CD14-positive monocyte (primary cell): ENCODE results near the gene TXNDC15. TPM values are rescaled to one million over a fixed set of nuclear protein-coding genes. Genes with fewer than 3 reads are reported as not detected.
"Not testable (repeated sequence)": the region's sequence is repeated elsewhere in the genome, so short reads cannot be mapped to it uniquely, and the experiment has no call there.

ENCODE experiments used
- DNase-seq, 3 donors: peaks; one replicate each; pipeline ENCODE4 v3.0.0-alpha.2; 2011 to 2022
- H2AFZ ChIP-seq: 2 replicates; pipeline ENCODE4 v1.6.0; 2012; ENCODE audit warnings: mild to moderate bottlenecking, low read depth, low read length, inconsistent platforms; ENCODE audit not compliant: insufficient read depth, poor library complexity, severe bottlenecking
- H3K27ac ChIP-seq, 2 donors: 1 replicate in 1 of 2; 2 replicates in 1 of 2; pipeline ENCODE4 v1.5.1; 2012 to 2013; ENCODE audit warnings: low read length in 2 of 2, control low read depth in 1 of 2, inconsistent platforms in 1 of 2, low read depth in 1 of 2, mild to moderate bottlenecking in 1 of 2
- H3K27me3 ChIP-seq, 2 donors: one replicate each; pipeline versions ENCODE4 v1.6.0 to v1.6.1; 2011 to 2013; ENCODE audit warnings: low read length in 2 of 2; ENCODE audit not compliant: control insufficient read depth in 2 of 2, insufficient read depth in 2 of 2
- H3K36me3 ChIP-seq, 2 donors: replicated peaks in 1 of 2; 1 replicate in 1 of 2; 2 replicates in 1 of 2; pipeline versions ENCODE4 v1.5.1 to v1.6.1; 2012 to 2013; ENCODE audit warnings: low read length in 2 of 2, control low read depth in 1 of 2, inconsistent platforms in 1 of 2, mild to moderate bottlenecking in 1 of 2; ENCODE audit not compliant: insufficient read depth in 2 of 2, control insufficient read depth in 1 of 2
- H3K4me1 ChIP-seq, 2 donors: 1 replicate in 1 of 2; 2 replicates in 1 of 2; pipeline versions ENCODE4 v1.5.1 to v1.6.1; 2012 to 2013; ENCODE audit warnings: low read length in 2 of 2, control low read depth in 1 of 2, inconsistent platforms in 1 of 2, mild to moderate bottlenecking in 1 of 2, moderate library complexity in 1 of 2; ENCODE audit not compliant: insufficient read depth in 2 of 2, control insufficient read depth in 1 of 2
- H3K4me2 ChIP-seq: replicated peaks from 2 replicates; pipeline ENCODE3; 2012; ENCODE audit warnings: low read length, moderate library complexity, mild to moderate bottlenecking; ENCODE audit not compliant: poor library complexity, severe bottlenecking; ENCODE audit errors: extremely low read depth
- H3K4me3 ChIP-seq, 3 experiments: fragments of 200-600 bp in 1 of 3; sonication (generic) in 1 of 3; replicated peaks in 1 of 3; 1 replicate in 2 of 3; 2 replicates in 1 of 3; pipeline ENCODE4 v1.5.1; 2011 to 2013; ENCODE audit warnings: low read length in 3 of 3, mild to moderate bottlenecking in 3 of 3, control low read depth in 2 of 3, low read depth in 2 of 3, inconsistent platforms in 1 of 3, moderate library complexity in 1 of 3
- H3K79me2 ChIP-seq: 2 replicates; pipeline ENCODE4 v1.6.0; 2012; ENCODE audit warnings: mild to moderate bottlenecking, control low read depth, inconsistent platforms, low read length, moderate library complexity; ENCODE audit not compliant: insufficient read depth
- H3K9ac ChIP-seq: 2 replicates; pipeline ENCODE4 v1.6.0; 2017; ENCODE audit warnings: low read length, mild to moderate bottlenecking; ENCODE audit not compliant: insufficient read depth, poor library complexity, severe bottlenecking
- H3K9me3 ChIP-seq, 2 donors: replicated peaks in 1 of 2; 1 replicate in 1 of 2; 2 replicates in 1 of 2; pipeline versions ENCODE4 v1.5.1 to v1.6.1; 2012 to 2013; ENCODE audit warnings: low read length in 2 of 2, control low read depth in 1 of 2; ENCODE audit not compliant: control insufficient read depth in 1 of 2, insufficient read depth in 1 of 2
- H4K20me1 ChIP-seq: 2 replicates; pipeline ENCODE4 v1.6.0; 2012; ENCODE audit warnings: mild to moderate bottlenecking, low read length, control low read depth, moderate library complexity; ENCODE audit not compliant: insufficient read depth
- H3K27ac Mint-ChIP-seq, 7 donors: one replicate each; pipeline ENCODE4 v1.8.0; 2020; ENCODE audit warnings: mild to moderate bottlenecking in 7 of 7, mixed read lengths in 7 of 7, moderate library complexity in 6 of 7, inconsistent platforms in 2 of 7
- H3K27me3 Mint-ChIP-seq, 3 donors: one replicate each; pipeline ENCODE4 v1.8.0; 2021 to 2022; ENCODE audit warnings: low read depth in 3 of 3, mild to moderate bottlenecking in 3 of 3, mixed read lengths in 3 of 3, moderate library complexity in 3 of 3, inconsistent platforms in 1 of 3
- H3K36me3 Mint-ChIP-seq, 2 donors: one replicate each; pipeline ENCODE4 v1.8.0; 2020; ENCODE audit warnings: mixed read lengths in 2 of 2, inconsistent platforms in 1 of 2, mild to moderate bottlenecking in 1 of 2
- H3K4me1 Mint-ChIP-seq: one replicate; pipeline ENCODE4 v1.8.0; 2020; ENCODE audit warnings: mild to moderate bottlenecking, mixed read lengths
- H3K4me3 Mint-ChIP-seq, 2 donors: one replicate each; pipeline ENCODE4 v1.8.0; 2020; ENCODE audit warnings: mild to moderate bottlenecking in 2 of 2, mixed read lengths in 2 of 2, moderate library complexity in 1 of 2
- H3K9me3 Mint-ChIP-seq, 7 donors: one replicate each; pipeline ENCODE4 v1.8.0; 2020 to 2022; ENCODE audit warnings: mixed read lengths in 7 of 7, mild to moderate bottlenecking in 6 of 7, moderate library complexity in 6 of 7, inconsistent platforms in 2 of 7
- CTCF ChIP-seq: fragments of 200-600 bp; IDR thresholded peaks from one replicate; pipeline ENCODE4 v1.8.0; 2022; ENCODE audit warnings: antibody characterized with exemption, mild to moderate bottlenecking
- WGBS: methylation state at CpG from one replicate; pipeline ENCODE4 v1.1.5; 2013; ENCODE audit warnings: missing lambda C conversion rate; ENCODE audit not compliant: insufficient coverage; 5-methylcytosine and 5-hydroxymethylcytosine counted together
- intact Hi-C, 2 donors: fragments of 100-400 bp; cut with micrococcal nuclease; formaldehyde crosslinking; loops; one replicate each; pipeline versions ENCODE4 v1.15.0 to v1.15.1; 2023
- polyA plus RNA-seq, 3 donors: library from polyadenylated mRNA; depleted of rRNA in 1 of 3; unstranded in 2 of 3; stranded (reverse) in 1 of 3; fragments of 300-500 nt in 2 of 3; fragments of >200 nt in 1 of 3; fragmentation: Illumina TruSeq in 2 of 3; gene quantifications; 1 replicate in 2 of 3; 2 replicates in 1 of 3; pipeline ENCODE4 v1.2.3, GENCODE V29; 2012 to 2021

The TXNDC15 gene
- polyA plus RNA-seq, 3 donors = 24.1 to 30.9 (median 28.0) TPM

DNA sequence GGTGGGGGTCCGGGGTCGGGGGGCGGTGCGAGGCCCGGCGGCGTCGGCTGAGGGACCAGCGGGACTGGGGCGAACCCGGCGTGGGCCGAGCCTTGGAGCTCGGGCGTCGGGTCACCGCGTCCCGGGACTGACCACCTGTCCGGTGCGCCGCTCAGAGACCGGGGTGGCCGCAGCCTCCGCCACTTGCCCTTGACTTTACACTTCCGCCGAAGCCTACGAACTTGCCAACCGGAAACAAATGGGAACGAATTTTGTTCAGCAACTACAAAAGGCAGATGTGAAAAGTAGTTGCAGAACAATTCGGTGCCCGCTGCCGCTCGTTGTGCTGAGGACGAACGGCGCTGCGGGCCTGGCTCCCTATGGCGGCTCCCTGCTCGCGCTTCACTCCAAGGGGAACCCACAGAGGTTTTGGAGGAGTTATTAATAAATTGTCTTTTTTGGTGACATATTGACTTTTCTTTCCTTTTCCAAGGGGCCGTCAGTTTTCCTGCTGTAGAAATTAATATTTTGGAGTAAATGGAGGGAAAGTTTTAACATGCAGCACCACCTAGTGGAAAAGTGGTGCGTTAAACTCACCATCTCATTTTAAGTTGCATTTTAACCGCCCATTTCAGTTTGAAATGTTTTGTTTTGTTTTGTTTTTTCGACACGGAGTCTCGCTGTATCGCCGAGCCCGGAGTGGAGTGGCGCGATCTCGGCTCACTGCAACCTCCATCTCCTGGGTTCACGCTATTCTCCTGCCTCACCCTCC, 31.2 kb downstream of the TXNDC15 start:
- Mint-ChIP-seq H3K27ac (peak overlapping the region; percentile 86 to 97 (median 95)), H3K4me1 (peaks cover 20% of the 10 kb centered on the region), H3K9me3 (no peaks in the 10 kb centered on the region), H3K27me3 (no peaks in the 10 kb centered on the region), H3K4me3 (peak overlapping the region; percentile 85 to 92), H3K36me3 (peaks cover 5 to 22% of the 10 kb centered on the region in 2 donors)
- peaks cover 8 to 25% of the 10 kb centered on the region in 2 donors for H3K36me3 ChIP-seq
- peak overlapping the region; percentile 86 to 99 (median 98) for H3K4me3 ChIP-seq
- intact Hi-C loops = loop anchor here in 1 of 2 donors (2.0 to 5.0 kb wide), 2 partner anchors 58 to 167 kb away; partner anchors contain the start of genes C5orf24 and CAMLG
- peaks cover 12% of the 10 kb centered on the region for H4K20me1 ChIP-seq
- WGBS = 0% methylated on average over 47 of the region's 54 CpGs
- TF ChIP-seq CTCF = peak; percentile 89
- DNase-seq = peak; percentile 38 to 53 (median 44)
- no peaks in the 10 kb centered on the region for H3K9me3 ChIP-seq
- H2AFZ ChIP-seq = peak overlapping the region; percentile 98
- peaks cover 18% of the 10 kb centered on the region for H3K79me2 ChIP-seq
- H3K9ac ChIP-seq = peak overlapping the region; percentile 98
- peak overlapping the region; percentile 92 to 94 for H3K27ac ChIP-seq
- no peaks in the 10 kb centered on the region for H3K27me3 ChIP-seq
- peaks cover 20 to 34% of the 10 kb centered on the region in 2 donors for H3K4me1 ChIP-seq
- peak overlapping the region; percentile 98 for H3K4me2 ChIP-seq

GRCh38 chr5:134906811-134907210, 32.6 kb downstream of the TXNDC15 start:
- intact Hi-C loops = loop anchor here in 1 of 2 donors (5.0 kb wide), 1 partner anchor 60 kb away; the partner anchor contains the start of gene C5orf24
- Histone ChIP-seq H3K79me2 (peaks cover 25% of the 10 kb centered on the region), H3K27me3 (no peaks in the 10 kb centered on the region), H3K36me3 (peaks cover 22 to 38% of the 10 kb centered on the region in 2 donors), H3K4me1 (peaks cover 17 to 30% of the 10 kb centered on the region in 2 donors), H4K20me1 (peaks cover 12% of the 10 kb centered on the region), H3K4me3 (no peak overlapping the region), H3K9me3 (no peaks in the 10 kb centered on the region), H3K27ac (no peak overlapping the region), H2AFZ (no peak overlapping the region), H3K9ac (no peak overlapping the region), H3K4me2 (no peak overlapping the region)
- Mint-ChIP-seq H3K4me3 (no peak overlapping the region), H3K4me1 (peaks cover 16% of the 10 kb centered on the region), H3K36me3 (peaks cover 13 to 18% of the 10 kb centered on the region in 2 donors), H3K27me3 (no peaks in the 10 kb centered on the region), H3K9me3 (no peaks in the 10 kb centered on the region), H3K27ac (peak overlapping the region in 2 of 7 donors; percentile 32 to 76)
- DNase-seq = no peak
- no CpG with 5 or more reads among the region's 1 CpG for WGBS
- TF ChIP-seq CTCF = no peak

- Histone ChIP-seq H3K36me3 (peaks cover 57 to 78% of the 10 kb centered on the region in 2 donors), H3K79me2 (peaks cover 32% of the 10 kb centered on the region), H4K20me1 (peaks cover 12% of the 10 kb centered on the region)
- not testable (repeated sequence) for H3K9me3 ChIP-seq, H3K27me3 Mint-ChIP-seq, DNase-seq, H3K27me3 ChIP-seq, H3K9ac ChIP-seq, H3K4me1 Mint-ChIP-seq, H3K4me1 ChIP-seq, H3K4me3 Mint-ChIP-seq, H2AFZ ChIP-seq, H3K27ac ChIP-seq, H3K4me3 ChIP-seq, H3K27ac Mint-ChIP-seq, H3K4me2 ChIP-seq, H3K9me3 Mint-ChIP-seq
- intact Hi-C loops = loop anchor here in 1 of 2 donors (10.0 kb wide), 1 partner anchor 244 kb away; no protein-coding TSS in a partner anchor
- H3K36me3 Mint-ChIP-seq = peaks cover 16 to 18% of the 10 kb centered on the region in 2 donors
- 100% methylated on average over 2 of the region's 2 CpGs for WGBS
These were observed 36.6 kb downstream of the TXNDC15 start for GRCh38 chr5:134910752-134911151.
